H1 (cell line): ENCODE measurements around the gene LRIG2. TPM values are rescaled to one million over a fixed set of nuclear protein-coding genes. Genes with fewer than 3 reads are reported as not detected.
"Not testable (repeated sequence)": the region's sequence is repeated elsewhere in the genome, so short reads cannot be mapped to it uniquely, and the experiment has no call there.

Experiments used
- CTCF ChIA-PET: fragments of 300-600 bp; sonication (Branson Sonifier 250); formaldehyde crosslinking; loops from one replicate; lab custom pipeline; 2021; ENCODE audit not compliant: partially characterized antibody; lab: Charles Lee
- POLR2A ChIA-PET: fragments of 300-600 bp; sonication (Branson Sonifier 250); formaldehyde crosslinking; loops from one replicate; lab custom pipeline; 2021; ENCODE audit warnings: inconsistent platforms; ENCODE audit not compliant: partially characterized antibody; lab: Charles Lee
- DNase-seq, 2 experiments: peaks; one replicate each; pipeline versions ENCODE4 v3.0.0 to v3.0.0-alpha.2; 2010 to 2022; ENCODE audit warnings: low spot score in 2 of 2, low read depth in 1 of 2, mixed read lengths in 1 of 2
- FAIRE-seq: peaks from 2 replicates; lab custom pipeline; 2011; peaks lifted over from hg19 to GRCh38; lab: Jason Lieb, UNC
- H2AFZ ChIP-seq: 2 replicates; pipeline ENCODE4 v1.8.1; 2012; ENCODE audit warnings: low read length, inconsistent platforms
- H2AK5ac ChIP-seq: 2 replicates; pipeline ENCODE4 v1.6.1; 2013; ENCODE audit warnings: low read depth, low read length
- H2BK120ac ChIP-seq: replicated peaks from 2 replicates; pipeline ENCODE3; 2013; ENCODE audit warnings: low read depth, low read length, inconsistent platforms
- H2BK12ac ChIP-seq: 2 replicates; pipeline ENCODE4 v1.6.1; 2013; ENCODE audit warnings: low read depth, low read length
- H2BK15ac ChIP-seq: 2 replicates; pipeline ENCODE4 v1.6.1; 2013; ENCODE audit warnings: low read length
- H2BK20ac ChIP-seq: 2 replicates; pipeline ENCODE4 v1.6.1; 2013; ENCODE audit warnings: low read length
- H2BK5ac ChIP-seq: 2 replicates; pipeline ENCODE4 v1.6.1; 2013; ENCODE audit warnings: low read depth, low read length
- H3K14ac ChIP-seq: 2 replicates; pipeline ENCODE4 v1.6.1; 2013; ENCODE audit warnings: inconsistent platforms; ENCODE audit not compliant: insufficient read length
- H3K18ac ChIP-seq: 2 replicates; pipeline ENCODE4 v1.6.1; 2013; ENCODE audit warnings: low read length; ENCODE audit errors: extremely low read depth
- H3K23ac ChIP-seq: 2 replicates; pipeline ENCODE4 v1.6.1; 2013; ENCODE audit warnings: inconsistent platforms; ENCODE audit not compliant: insufficient read length
- H3K23me2 ChIP-seq: 2 replicates; pipeline ENCODE4 v1.6.1; 2013; ENCODE audit warnings: low read depth, low read length
- H3K27ac ChIP-seq: 2 replicates; pipeline ENCODE4 v1.6.1; 2011; ENCODE audit warnings: low read depth, low read length, inconsistent platforms
- H3K27me3 ChIP-seq, 4 experiments: replicated peaks in 1 of 4; 1 replicate in 1 of 4; 2 replicates in 3 of 4; pipeline versions ENCODE4 v1.6.1 to v1.8.1; 2011 to 2013; ENCODE audit warnings: low read length in 3 of 4, mild to moderate bottlenecking in 3 of 4, inconsistent platforms in 2 of 4, mixed read lengths in 2 of 4, moderate library complexity in 1 of 4; ENCODE audit not compliant: control insufficient read depth in 3 of 4, insufficient read depth in 3 of 4; ENCODE audit errors: extremely low read depth in 1 of 4
- H3K36me3 ChIP-seq, 4 experiments: 2 replicates each; pipeline versions ENCODE4 v1.6.1 to v1.8.1; 2011 to 2013; ENCODE audit warnings: mild to moderate bottlenecking in 4 of 4, low read length in 3 of 4, moderate library complexity in 2 of 4, control low read depth in 1 of 4, inconsistent platforms in 1 of 4; ENCODE audit not compliant: insufficient read depth in 4 of 4, control insufficient read depth in 2 of 4
- H3K4ac ChIP-seq: replicated peaks from 2 replicates; pipeline ENCODE3; 2013; ENCODE audit warnings: low read length, low read depth, mixed read lengths, inconsistent platforms; ENCODE audit not compliant: insufficient read length
- H3K4me1 ChIP-seq, 4 experiments: replicated peaks in 1 of 4; 1 replicate in 1 of 4; 2 replicates in 3 of 4; pipeline versions ENCODE4 v1.6.1 to v1.8.1; 2011 to 2013; ENCODE audit warnings: low read length in 3 of 4, inconsistent platforms in 2 of 4, mixed read lengths in 1 of 4; ENCODE audit not compliant: insufficient read depth in 4 of 4, control insufficient read depth in 3 of 4
- H3K4me2 ChIP-seq, 2 experiments: 2 replicates each; pipeline versions ENCODE4 v1.6.1 to v1.8.1; 2011 to 2013; ENCODE audit warnings: low read depth in 2 of 2, low read length in 2 of 2, control low read depth in 1 of 2, inconsistent platforms in 1 of 2, mild to moderate bottlenecking in 1 of 2; ENCODE audit not compliant: insufficient read depth in 1 of 2
- H3K4me3 ChIP-seq, 4 experiments: fragments of 200-600, 300-600 bp in 1 of 4; sonication (generic), shearing (Covaris generic), sonication (Bioruptor Twin) in 1 of 4; 2 replicates each; pipeline versions ENCODE4 v1.5.1 to v1.8.1; 2011 to 2016; ENCODE audit warnings: low read length in 4 of 4, low read depth in 3 of 4, control low read depth in 2 of 4, inconsistent platforms in 2 of 4, mild to moderate bottlenecking in 2 of 4, mixed read lengths in 1 of 4, moderate library complexity in 1 of 4; ENCODE audit not compliant: insufficient read depth in 2 of 4; ENCODE audit errors: extremely low read depth in 1 of 4
- H3K56ac ChIP-seq: replicated peaks from 2 replicates; pipeline ENCODE3; 2013; ENCODE audit warnings: low read depth, mild to moderate bottlenecking, mixed read lengths, low read length, inconsistent platforms; ENCODE audit not compliant: insufficient read length
- H3K79me1 ChIP-seq: 2 replicates; pipeline ENCODE4 v1.6.1; 2013; ENCODE audit warnings: low read depth, low read length, control low read depth
- H3K79me2 ChIP-seq, 2 experiments: 2 replicates each; pipeline versions ENCODE4 v1.6.1 to v1.8.1; 2012 to 2013; ENCODE audit warnings: low read length in 2 of 2, mild to moderate bottlenecking in 2 of 2, inconsistent platforms in 1 of 2; ENCODE audit not compliant: insufficient read depth in 2 of 2, control insufficient read depth in 1 of 2
- H3K9ac ChIP-seq, 4 experiments: replicated peaks in 1 of 4; 1 replicate in 1 of 4; 2 replicates in 3 of 4; pipeline versions ENCODE4 v1.6.1 to v1.8.1; 2011 to 2013; ENCODE audit warnings: low read depth in 3 of 4, low read length in 3 of 4, control low read depth in 2 of 4, mild to moderate bottlenecking in 2 of 4, moderate library complexity in 2 of 4, inconsistent platforms in 1 of 4; ENCODE audit errors: extremely low read depth in 1 of 4
- H3K9me3 ChIP-seq, 2 experiments: 2 replicates each; pipeline versions ENCODE4 v1.6.1 to v1.8.1; 2012 to 2013; ENCODE audit warnings: mild to moderate bottlenecking in 2 of 2, moderate library complexity in 2 of 2, control low read depth in 1 of 2, inconsistent platforms in 1 of 2, low read depth in 1 of 2, low read length in 1 of 2, mixed read lengths in 1 of 2; ENCODE audit not compliant: insufficient read depth in 2 of 2
- H4K20me1 ChIP-seq, 2 experiments: replicated peaks in 1 of 2; 2 replicates each; pipeline versions ENCODE3 to v1.8.1; 2011 to 2013; ENCODE audit warnings: inconsistent platforms in 2 of 2, low read length in 2 of 2, mild to moderate bottlenecking in 1 of 2; ENCODE audit not compliant: insufficient read depth in 2 of 2, control insufficient read depth in 1 of 2
- H4K5ac ChIP-seq: 2 replicates; pipeline ENCODE4 v1.6.1; 2013; ENCODE audit warnings: low read length, low read depth, mixed read lengths, inconsistent platforms; ENCODE audit not compliant: insufficient read length
- H4K8ac ChIP-seq: 2 replicates; pipeline ENCODE4 v1.8.0; 2013; ENCODE audit warnings: mild to moderate bottlenecking, moderate library complexity, low read length, inconsistent platforms; ENCODE audit not compliant: insufficient read depth; ENCODE audit errors: extremely low read depth
- H4K91ac ChIP-seq: replicated peaks from 2 replicates; pipeline ENCODE3; 2013; ENCODE audit warnings: low read length, mixed read lengths, inconsistent platforms; ENCODE audit not compliant: insufficient read length
- BCL11A ChIP-seq, 2 experiments: IDR thresholded peaks; one replicate each; pipeline ENCODE4 v1.6.1; 2011; ENCODE audit warnings: low read depth in 2 of 2, low read length in 2 of 2, mild to moderate bottlenecking in 2 of 2
- CREB1 ChIP-seq: IDR thresholded peaks from 2 replicates; pipeline ENCODE4 v1.6.1; 2012; ENCODE audit warnings: inconsistent platforms
- MAFK ChIP-seq: IDR thresholded peaks from 2 replicates; pipeline ENCODE4 v1.6.1; 2012; ENCODE audit warnings: low read depth, mild to moderate bottlenecking, improper control_type of control experiment, low read length
- POLR2AphosphoS5 ChIP-seq: IDR thresholded peaks from 2 replicates; pipeline ENCODE4 v1.6.1; 2011; ENCODE audit warnings: low read depth, low read length
- SP2 ChIP-seq: IDR thresholded peaks from 2 replicates; pipeline ENCODE4 v1.6.1; 2012; ENCODE audit warnings: mild to moderate bottlenecking, low read length, inconsistent platforms
- SP4 ChIP-seq: IDR thresholded peaks from 2 replicates; pipeline ENCODE4 v1.6.1; 2012; ENCODE audit warnings: low read length, inconsistent platforms
- TAF7 ChIP-seq: optimal IDR thresholded peaks from 2 replicates; pipeline ENCODE3; 2011; ENCODE audit warnings: low read depth, mild to moderate bottlenecking, inconsistent platforms, low read length, moderate library complexity, borderline replicate concordance
- ZNF274 ChIP-seq: IDR thresholded peaks from 2 replicates; pipeline ENCODE4 v1.7.0; 2012; ENCODE audit warnings: low read length, borderline replicate concordance; ENCODE audit errors: extremely low read depth
- WGBS, 2 experiments: shearing (Covaris generic) in 1 of 2; methylation state at CpG; one replicate each; pipeline versions ENCODE4 v1.1.6 to v1.1.7; 2013 to 2015; ENCODE audit warnings: low lambda C conversion rate in 2 of 2, mixed read lengths in 2 of 2, inconsistent platforms in 1 of 2, low coverage in 1 of 2, missing lambda C conversion rate in 1 of 2; ENCODE audit not compliant: insufficient replicate concordance in 2 of 2, insufficient coverage in 1 of 2, insufficient read length in 1 of 2; ENCODE audit errors: extremely low coverage in 1 of 2, missing lambda C conversion rate in 1 of 2; 5-methylcytosine and 5-hydroxymethylcytosine counted together
- polyA plus RNA-seq, 7 experiments: library from polyadenylated mRNA; depleted of rRNA in 3 of 7; stranded (reverse) in 5 of 7; unstranded in 2 of 7; fragments of >200 nt in 5 of 7; fragments of 200-250 nt in 2 of 7; gene quantifications; 1 replicate in 5 of 7; 2 replicates in 1 of 7; 4 replicates in 1 of 7; pipeline versions ENCODE4 v1.2.1 to v1.2.3, GENCODE V29; 2011 to 2013; ENCODE audit warnings: missing spikeins in 2 of 7, mixed read lengths in 2 of 7
- total RNA-seq: library from RNA; stranded (reverse); fragmentation: NEBNext Ultra II Directional; extraction: Animal tissue kit (Norgen Biotek cat#: 25700); gene quantifications from 2 replicates; pipeline ENCODE4 v1.2.1, GENCODE V29; 2021

The LRIG2 gene
- total and polyA plus RNA-seq, 2 of the 8 experiments (the other 6 are each of a cell fraction or from before 2014, with no cell fraction given), result 16.2 to 20.9 TPM

DNA sequence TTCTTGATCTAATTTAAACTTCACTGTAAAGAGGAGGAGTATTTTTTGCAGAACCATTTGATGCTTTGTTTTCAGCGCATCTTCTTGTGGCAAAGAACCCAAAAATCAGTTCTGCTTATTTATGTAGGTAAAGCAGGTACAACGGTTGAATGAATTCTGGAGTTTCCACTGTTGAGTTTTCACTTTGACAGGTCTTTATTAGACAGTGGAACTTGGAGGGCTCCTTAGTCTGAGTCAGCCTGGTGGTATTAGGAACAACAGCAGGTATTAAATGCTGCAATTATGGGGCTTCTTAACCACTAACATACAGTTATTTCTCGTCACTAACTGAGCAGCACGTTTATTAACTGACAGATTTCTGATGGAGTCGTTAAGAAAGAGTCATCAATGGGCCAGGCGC lies 1.2 kb downstream of the LRIG2 start (continued):
- no peak for TF ChIP-seq MAFK
- no peak for TF ChIP-seq POLR2AphosphoS5
- TF ChIP-seq BCL11A (IDR thresholded peaks at IDR 0.05; ENCODE audit: low read depth in 2 of 2, low read length in 2 of 2), result no peak
- TF ChIP-seq CREB1, result no peak
- TF ChIP-seq TAF7, result no peak
- no peak for TF ChIP-seq ZNF274
- no peak for TF ChIP-seq SP2
- no peak for TF ChIP-seq SP4

- H4K5ac ChIP-seq, H3K4me1 ChIP-seq, H3K23me2 ChIP-seq, H3K4me2 ChIP-seq, H2AFZ ChIP-seq, H3K79me1 ChIP-seq, H2BK5ac ChIP-seq, H4K8ac ChIP-seq, H2BK120ac ChIP-seq, H3K9ac ChIP-seq, H3K27me3 ChIP-seq, H2BK12ac ChIP-seq, H4K91ac ChIP-seq, FAIRE-seq, H3K56ac ChIP-seq, H2AK5ac ChIP-seq, DNase-seq, H3K4ac ChIP-seq, H3K18ac ChIP-seq, H3K14ac ChIP-seq, H3K4me3 ChIP-seq, H3K23ac ChIP-seq, H3K27ac ChIP-seq, H2BK20ac ChIP-seq, H3K9me3 ChIP-seq, H2BK15ac ChIP-seq: not testable (repeated sequence)
- Histone ChIP-seq H4K20me1 (peaks cover 2 to 12% of the 10 kb centered on the region in 2 experiments), H3K79me2 (peaks cover 7 to 90% of the 10 kb centered on the region in 2 experiments), H3K36me3 (peaks cover 0 to 29% (median 3%) of the 10 kb centered on the region in 4 experiments; a peak in 3 of 8 replicates)
- 100% methylated on average over 2 of the region's 2 CpGs; no CpG with 5 or more reads in 1 of the 2 experiments for WGBS, 2 experiments
- POLR2A ChIA-PET, result interaction anchor here (0.6 to 1.3 kb wide), 9 partner anchors 9 to 379 kb away, joined by 3 to 5 read pairs (median 3); no protein-coding TSS in a partner anchor
- CTCF ChIA-PET, result interaction anchor here (1.5 to 2.0 kb wide), 3 partner anchors 12 to 362 kb away, joined by 3 to 7 read pairs (median 5); no protein-coding TSS in a partner anchor
Measured at GRCh38 chr1:113077978-113078377, 5.0 kb downstream of the LRIG2 start.
